K562 (cell line): Measurements from ENCODE around the gene PPP1CB. TPM values are rescaled to one million over a fixed set of nuclear protein-coding genes. Genes with fewer than 3 reads are reported as not detected.

Source experiments
- CREM ChIP-seq: IDR thresholded peaks from 2 replicates; pipeline ENCODE4 v1.6.1; 2014; ENCODE audit warnings: antibody characterized with exemption, low read depth
- DDX20 ChIP-seq: fragments of 450-650 bp; IDR thresholded peaks from 2 replicates; pipeline ENCODE4 v1.6.1; 2016; ENCODE audit warnings: missing genetic modification characterization, low read depth, mild to moderate bottlenecking, missing compliant biosample characterization, moderate library complexity
- EGR1 ChIP-seq: fragments of 450-650 bp; conservative IDR thresholded peaks from 2 replicates; pipeline ENCODE4 v1.6.1; 2017; ENCODE audit warnings: mild to moderate bottlenecking
- ETS2 ChIP-seq: IDR thresholded peaks from 2 replicates; pipeline ENCODE4 v1.6.1; 2016; ENCODE audit warnings: borderline replicate concordance, missing genetic modification characterization, mild to moderate bottlenecking, moderate library complexity, missing compliant biosample characterization; ENCODE audit not compliant: poor library complexity, severe bottlenecking
- GABPB1 ChIP-seq: sonication (generic); formaldehyde crosslinking; IDR thresholded peaks from 2 replicates; pipeline ENCODE4 v1.8.0; 2022; ENCODE audit warnings: mild to moderate bottlenecking, missing genetic modification reagents
- GATAD2A ChIP-seq: fragments of 450-650 bp; IDR thresholded peaks from 2 replicates; pipeline ENCODE4 v1.6.1; 2017
- GATAD2B ChIP-seq: fragments of 450-650 bp; IDR thresholded peaks from 2 replicates; pipeline ENCODE4 v1.6.1; 2017; ENCODE audit warnings: mild to moderate bottlenecking, borderline replicate concordance
- KDM5B ChIP-seq: fragments of 200-600 bp; sonication (generic); IDR thresholded peaks from 2 replicates; pipeline ENCODE4 v1.6.1; 2012; ENCODE audit warnings: low read depth, mild to moderate bottlenecking, moderate library complexity, low read length, control low read depth, inconsistent platforms; ENCODE audit not compliant: insufficient replicate concordance
- POLR2H ChIP-seq: IDR thresholded peaks from 2 replicates; pipeline ENCODE4 v1.6.1; 2016; ENCODE audit warnings: missing genetic modification characterization, low read depth, mild to moderate bottlenecking, control low read depth, missing compliant biosample characterization, moderate library complexity
- RBFOX2 ChIP-seq: fragments of 200-400 bp; formaldehyde crosslinking; IDR thresholded peaks from 2 replicates; pipeline ENCODE4 v1.6.1; 2017; ENCODE audit warnings: low read depth, mild to moderate bottlenecking, low read length, moderate library complexity
- SETDB1 ChIP-seq: IDR thresholded peaks from one replicate; pipeline ENCODE4 v1.6.1; 2012; ENCODE audit warnings: low read length, control low read depth, inconsistent platforms
- TOE1 ChIP-seq, 2 experiments: fragments of 450-650 bp in 1 of 2; sonication (generic) in 1 of 2; formaldehyde crosslinking in 1 of 2; IDR thresholded peaks; 2 replicates each; pipeline versions ENCODE4 v1.7.1 to v1.8.0; 2016 to 2022; ENCODE audit warnings: borderline replicate concordance in 2 of 2, mild to moderate bottlenecking in 2 of 2, antibody characterized with exemption in 1 of 2, inconsistent platforms in 1 of 2, low read depth in 1 of 2, missing genetic modification reagents in 1 of 2, moderate library complexity in 1 of 2
- polyA plus RNA-seq, 8 experiments: library from polyadenylated mRNA; depleted of rRNA in 4 of 8; stranded (reverse) in 5 of 8; unstranded in 3 of 8; fragments of >200 nt; fragmentation: Nextera tagmentation in 2 of 8; fragmentation: Illumina TruSeq in 1 of 8; extraction: Ambion mirVana in 2 of 8; extraction: Trizol in 1 of 8; gene quantifications; 2 replicates each; pipeline versions ENCODE4 v1.2.1 to v1.2.3, GENCODE V29; 2011 to 2014; ENCODE audit warnings: inconsistent platforms in 1 of 8, missing spikeins in 1 of 8
- total RNA-seq, 7 experiments: library from RNA; depleted of rRNA in 6 of 7; stranded (reverse); fragments of >200 nt in 6 of 7; fragmentation: Illumina TruSeq in 2 of 7; extraction: Trizol in 2 of 7; gene quantifications; 2 replicates each; pipeline versions ENCODE4 v1.2.1 to v1.2.3, GENCODE V29; 2011 to 2021; ENCODE audit warnings: low replicate concordance in 1 of 7
- TF ChIP-seq, protein P1 (sequence below): sonication (generic); formaldehyde crosslinking; IDR thresholded peaks from 2 replicates; pipeline ENCODE4 v1.8.1; 2023; ENCODE audit warnings: mild to moderate bottlenecking, missing genetic modification reagents
- TF ChIP-seq, protein P2 (sequence below): IDR thresholded peaks from 2 replicates; pipeline ENCODE4 v1.6.1; 2011; ENCODE audit warnings: borderline replicate concordance, low read depth, mild to moderate bottlenecking, moderate library complexity, low read length; ENCODE audit not compliant: insufficient read depth, poor library complexity, severe bottlenecking
- TF ChIP-seq, protein P3 (sequence below): fragments of 150-350 bp; conservative IDR thresholded peaks from 2 replicates; pipeline ENCODE4 v1.6.1; 2014; ENCODE audit warnings: low read length
- TF ChIP-seq, protein P4 (sequence below), 2 experiments: fragments of 450-650 bp; conservative IDR thresholded peaks; 2 replicates each; pipeline ENCODE4 v1.6.1; 2017; ENCODE audit warnings: mild to moderate bottlenecking in 2 of 2, moderate library complexity in 2 of 2
- TF ChIP-seq, protein P5 (sequence below): fragments of 250-450 bp; sonication (Bioruptor Pico); IDR thresholded peaks from 2 replicates; pipeline ENCODE4 v1.8.0; 2022; ENCODE audit warnings: moderate library complexity, mild to moderate bottlenecking, inconsistent platforms

The PPP1CB gene
- total and polyA plus RNA-seq, 9 of the 15 experiments (the other 6 are each of a cell fraction or from before 2014, with no cell fraction given), result 25.6 to 118 (median 58.9) TPM

DNA sequence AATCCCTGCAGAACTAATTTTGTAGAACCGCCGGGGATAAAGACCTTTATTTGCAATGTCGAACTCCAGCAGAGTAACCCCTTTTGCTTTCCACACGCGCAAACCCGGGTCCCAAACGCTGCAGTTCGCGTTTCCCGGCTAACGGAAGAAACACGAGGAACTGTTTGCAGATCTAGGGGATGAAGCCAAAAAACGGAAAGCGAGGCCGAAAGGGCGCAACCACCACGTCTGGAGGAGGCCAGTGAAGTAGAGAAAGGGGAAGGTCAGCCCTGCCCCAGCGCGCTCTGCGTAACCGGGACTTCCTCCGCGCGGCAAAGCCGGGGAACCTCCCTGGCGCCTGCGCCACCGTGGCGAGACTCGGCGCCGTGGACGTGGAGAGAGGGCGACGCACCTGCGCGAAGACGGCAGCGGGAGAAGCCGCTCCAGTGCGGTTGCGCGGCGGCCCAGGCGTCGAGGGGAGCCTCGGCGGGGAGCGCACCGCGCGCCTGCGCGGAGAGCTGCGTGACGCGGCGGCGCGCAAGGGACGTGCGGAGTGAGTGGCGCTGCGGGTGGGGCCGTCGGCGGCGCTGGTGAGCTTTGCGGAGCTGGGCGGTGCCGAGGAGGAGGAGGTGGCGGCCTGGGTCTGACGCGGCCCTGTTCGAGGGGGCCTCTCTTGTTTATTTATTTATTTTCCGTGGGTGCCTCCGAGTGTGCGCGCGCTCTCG, at the start of gene PPP1CB (continued):
- TF ChIP-seq, protein P1, sequence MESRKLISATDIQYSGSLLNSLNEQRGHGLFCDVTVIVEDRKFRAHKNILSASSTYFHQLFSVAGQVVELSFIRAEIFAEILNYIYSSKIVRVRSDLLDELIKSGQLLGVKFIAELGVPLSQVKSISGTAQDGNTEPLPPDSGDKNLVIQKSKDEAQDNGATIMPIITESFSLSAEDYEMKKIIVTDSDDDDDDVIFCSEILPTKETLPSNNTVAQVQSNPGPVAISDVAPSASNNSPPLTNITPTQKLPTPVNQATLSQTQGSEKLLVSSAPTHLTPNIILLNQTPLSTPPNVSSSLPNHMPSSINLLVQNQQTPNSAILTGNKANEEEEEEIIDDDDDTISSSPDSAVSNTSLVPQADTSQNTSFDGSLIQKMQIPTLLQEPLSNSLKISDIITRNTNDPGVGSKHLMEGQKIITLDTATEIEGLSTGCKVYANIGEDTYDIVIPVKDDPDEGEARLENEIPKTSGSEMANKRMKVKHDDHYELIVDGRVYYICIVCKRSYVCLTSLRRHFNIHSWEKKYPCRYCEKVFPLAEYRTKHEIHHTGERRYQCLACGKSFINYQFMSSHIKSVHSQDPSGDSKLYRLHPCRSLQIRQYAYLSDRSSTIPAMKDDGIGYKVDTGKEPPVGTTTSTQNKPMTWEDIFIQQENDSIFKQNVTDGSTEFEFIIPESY (CRISPR knock-in tag), result no peak; the same call in 1 of the 2 replicates
- TF ChIP-seq TOE1 (IDR thresholded peaks at IDR 0.05; ENCODE audit: borderline replicate concordance), result no peak
- TF ChIP-seq TOE1 (CRISPR knock-in tag; IDR thresholded peaks at IDR 0.05; ENCODE audit: borderline replicate concordance, low read depth), result no peak
- TF ChIP-seq GATAD2B, result peak; percentile 95
- TF ChIP-seq, protein P2, sequence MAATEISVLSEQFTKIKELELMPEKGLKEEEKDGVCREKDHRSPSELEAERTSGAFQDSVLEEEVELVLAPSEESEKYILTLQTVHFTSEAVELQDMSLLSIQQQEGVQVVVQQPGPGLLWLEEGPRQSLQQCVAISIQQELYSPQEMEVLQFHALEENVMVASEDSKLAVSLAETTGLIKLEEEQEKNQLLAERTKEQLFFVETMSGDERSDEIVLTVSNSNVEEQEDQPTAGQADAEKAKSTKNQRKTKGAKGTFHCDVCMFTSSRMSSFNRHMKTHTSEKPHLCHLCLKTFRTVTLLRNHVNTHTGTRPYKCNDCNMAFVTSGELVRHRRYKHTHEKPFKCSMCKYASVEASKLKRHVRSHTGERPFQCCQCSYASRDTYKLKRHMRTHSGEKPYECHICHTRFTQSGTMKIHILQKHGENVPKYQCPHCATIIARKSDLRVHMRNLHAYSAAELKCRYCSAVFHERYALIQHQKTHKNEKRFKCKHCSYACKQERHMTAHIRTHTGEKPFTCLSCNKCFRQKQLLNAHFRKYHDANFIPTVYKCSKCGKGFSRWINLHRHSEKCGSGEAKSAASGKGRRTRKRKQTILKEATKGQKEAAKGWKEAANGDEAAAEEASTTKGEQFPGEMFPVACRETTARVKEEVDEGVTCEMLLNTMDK, result peak; percentile 52
- TF ChIP-seq, protein P3, sequence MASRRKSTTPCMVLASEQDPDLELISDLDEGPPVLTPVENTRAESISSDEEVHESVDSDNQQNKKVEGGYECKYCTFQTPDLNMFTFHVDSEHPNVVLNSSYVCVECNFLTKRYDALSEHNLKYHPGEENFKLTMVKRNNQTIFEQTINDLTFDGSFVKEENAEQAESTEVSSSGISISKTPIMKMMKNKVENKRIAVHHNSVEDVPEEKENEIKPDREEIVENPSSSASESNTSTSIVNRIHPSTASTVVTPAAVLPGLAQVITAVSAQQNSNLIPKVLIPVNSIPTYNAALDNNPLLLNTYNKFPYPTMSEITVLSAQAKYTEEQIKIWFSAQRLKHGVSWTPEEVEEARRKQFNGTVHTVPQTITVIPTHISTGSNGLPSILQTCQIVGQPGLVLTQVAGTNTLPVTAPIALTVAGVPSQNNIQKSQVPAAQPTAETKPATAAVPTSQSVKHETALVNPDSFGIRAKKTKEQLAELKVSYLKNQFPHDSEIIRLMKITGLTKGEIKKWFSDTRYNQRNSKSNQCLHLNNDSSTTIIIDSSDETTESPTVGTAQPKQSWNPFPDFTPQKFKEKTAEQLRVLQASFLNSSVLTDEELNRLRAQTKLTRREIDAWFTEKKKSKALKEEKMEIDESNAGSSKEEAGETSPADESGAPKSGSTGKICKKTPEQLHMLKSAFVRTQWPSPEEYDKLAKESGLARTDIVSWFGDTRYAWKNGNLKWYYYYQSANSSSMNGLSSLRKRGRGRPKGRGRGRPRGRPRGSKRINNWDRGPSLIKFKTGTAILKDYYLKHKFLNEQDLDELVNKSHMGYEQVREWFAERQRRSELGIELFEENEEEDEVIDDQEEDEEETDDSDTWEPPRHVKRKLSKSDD, result no peak
- peak; percentile 75; the same call in 1 of the 2 replicates for TF ChIP-seq GABPB1
- TF ChIP-seq DDX20, result no peak
- peak; percentile 96 for TF ChIP-seq CREM
- TF ChIP-seq, protein P4, sequence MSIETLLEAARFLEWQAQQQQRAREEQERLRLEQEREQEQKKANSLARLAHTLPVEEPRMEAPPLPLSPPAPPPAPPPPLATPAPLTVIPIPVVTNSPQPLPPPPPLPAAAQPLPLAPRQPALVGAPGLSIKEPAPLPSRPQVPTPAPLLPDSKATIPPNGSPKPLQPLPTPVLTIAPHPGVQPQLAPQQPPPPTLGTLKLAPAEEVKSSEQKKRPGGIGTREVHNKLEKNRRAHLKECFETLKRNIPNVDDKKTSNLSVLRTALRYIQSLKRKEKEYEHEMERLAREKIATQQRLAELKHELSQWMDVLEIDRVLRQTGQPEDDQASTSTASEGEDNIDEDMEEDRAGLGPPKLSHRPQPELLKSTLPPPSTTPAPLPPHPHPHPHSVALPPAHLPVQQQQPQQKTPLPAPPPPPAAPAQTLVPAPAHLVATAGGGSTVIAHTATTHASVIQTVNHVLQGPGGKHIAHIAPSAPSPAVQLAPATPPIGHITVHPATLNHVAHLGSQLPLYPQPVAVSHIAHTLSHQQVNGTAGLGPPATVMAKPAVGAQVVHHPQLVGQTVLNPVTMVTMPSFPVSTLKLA (conservative IDR thresholded peaks at IDR 0.05), result peak in 1 of 2 experiments; percentile 52; a peak in 2 of 4 replicates
- TF ChIP-seq RBFOX2, result peak; percentile 91
- TF ChIP-seq POLR2H (tag), result peak; percentile 89
- TF ChIP-seq KDM5B, result peak; percentile 81
- TF ChIP-seq SETDB1, result peak; percentile 90
- peak; percentile 84; the same call in 1 of the 2 replicates for TF ChIP-seq GATAD2A
- no peak for TF ChIP-seq EGR1
- TF ChIP-seq, protein P5, sequence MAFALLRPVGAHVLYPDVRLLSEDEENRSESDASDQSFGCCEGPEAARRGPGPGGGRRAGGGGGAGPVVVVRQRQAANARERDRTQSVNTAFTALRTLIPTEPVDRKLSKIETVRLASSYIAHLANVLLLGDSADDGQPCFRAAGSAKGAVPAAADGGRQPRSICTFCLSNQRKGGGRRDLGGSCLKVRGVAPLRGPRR (CRISPR knock-in tag), result no peak
- TF ChIP-seq ETS2 (tag), result no peak
